HuH-7 (cell line): ENCODE data around the gene IPO9.
A peak's percentile ranks its signal among the peaks of the same experiment; 100 is the strongest.
"Not testable (repeated sequence)": the region's sequence is repeated elsewhere in the genome, so short reads cannot be mapped to it uniquely, and the experiment has no call there.

Source experiments
- DNase-seq: peaks from one replicate; pipeline ENCODE4 v3.0.0; 2011; ENCODE audit warnings: low spot score

Gene IPO9

DNA sequence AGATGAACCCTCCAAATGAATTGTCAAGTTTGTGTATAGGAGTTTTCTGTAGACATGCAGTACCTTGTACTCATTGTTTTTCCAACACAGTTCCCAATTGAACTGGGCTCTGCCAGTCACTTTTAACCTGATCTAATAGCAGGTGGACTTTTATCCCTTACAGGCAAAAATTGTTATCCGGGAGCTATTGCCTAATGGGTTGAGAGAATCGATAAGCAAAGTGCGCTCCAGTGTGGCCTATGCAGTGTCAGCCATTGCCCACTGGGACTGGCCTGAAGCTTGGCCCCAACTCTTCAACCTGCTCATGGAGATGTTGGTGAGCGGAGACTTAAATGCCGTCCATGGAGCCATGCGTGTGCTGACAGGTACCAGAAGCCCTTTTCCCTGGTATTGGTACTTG lies 19.3 kb downstream of the IPO9 start:
- DNase-seq, result no peak

- DNase-seq, result no peak
Measured at GRCh38 chr1:201849372-201850052, 20.6 kb downstream of the IPO9 start.

DNA sequence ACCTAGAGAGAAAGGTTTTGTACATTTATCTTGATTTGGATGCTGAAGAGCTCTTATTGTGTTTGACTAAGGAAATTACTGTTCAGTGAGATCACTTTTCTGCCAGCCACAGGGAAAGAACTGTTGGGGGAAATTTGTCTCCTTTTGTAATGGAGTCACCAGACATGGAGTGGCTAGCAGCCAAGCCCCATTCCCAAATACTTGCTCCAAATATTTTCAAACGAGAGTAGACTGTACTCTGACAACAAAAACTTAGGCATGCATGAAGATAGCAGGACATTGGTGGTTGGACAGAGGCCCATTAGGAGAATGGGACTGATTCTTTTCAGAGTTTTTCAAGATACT lies 21.1 kb downstream of the IPO9 start:
- no peak for DNase-seq

GRCh38 chr1:201851949-201852348 lies 23.0 kb downstream of the IPO9 start:
- no peak for DNase-seq

GRCh38 chr1:201856722-201857121 lies 27.8 kb downstream of the IPO9 start:
- not testable (repeated sequence) for DNase-seq

- no peak for DNase-seq
Measured at GRCh38 chr1:201859424-201859823, 30.5 kb downstream of the IPO9 start.

DNA sequence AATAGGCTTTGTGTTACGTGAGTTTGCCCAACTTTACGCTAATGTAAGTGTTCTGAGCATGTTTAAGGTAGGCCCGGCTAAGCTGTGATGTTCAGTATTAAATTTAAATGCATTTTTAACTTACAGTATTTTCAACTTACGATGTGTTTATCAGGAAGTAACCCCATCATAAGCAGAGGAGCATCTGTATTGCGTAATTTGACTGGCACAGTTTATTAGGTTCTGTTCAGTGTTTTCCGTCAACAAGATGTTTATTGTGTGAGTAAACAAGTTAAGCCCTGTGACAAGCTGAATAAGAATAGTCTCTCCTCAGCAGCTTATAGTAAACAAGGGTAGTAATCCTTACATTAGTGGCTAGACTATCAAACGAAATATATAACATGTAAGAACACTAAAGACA lies 32.5 kb downstream of the IPO9 start:
- no peak for DNase-seq

DNA sequence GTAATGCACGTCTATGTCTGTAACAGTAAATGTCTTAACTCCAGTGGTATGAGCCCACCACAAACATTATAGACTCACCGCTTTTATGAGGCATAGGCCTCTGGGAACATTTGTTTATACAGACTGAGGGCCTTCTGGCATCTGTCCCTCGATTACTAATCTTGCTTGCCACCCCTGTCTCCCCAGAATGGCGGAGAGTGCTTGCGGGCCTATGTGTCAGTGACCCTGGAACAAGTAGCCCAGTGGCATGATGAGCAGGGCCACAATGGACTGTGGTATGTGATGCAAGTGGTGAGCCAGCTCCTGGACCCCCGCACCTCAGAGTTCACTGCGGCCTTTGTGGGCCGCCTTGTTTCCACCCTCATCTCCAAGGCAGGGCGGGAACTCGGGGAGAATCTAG lies 41.4 kb downstream of the IPO9 start:
- DNase-seq, result no peak

DNA sequence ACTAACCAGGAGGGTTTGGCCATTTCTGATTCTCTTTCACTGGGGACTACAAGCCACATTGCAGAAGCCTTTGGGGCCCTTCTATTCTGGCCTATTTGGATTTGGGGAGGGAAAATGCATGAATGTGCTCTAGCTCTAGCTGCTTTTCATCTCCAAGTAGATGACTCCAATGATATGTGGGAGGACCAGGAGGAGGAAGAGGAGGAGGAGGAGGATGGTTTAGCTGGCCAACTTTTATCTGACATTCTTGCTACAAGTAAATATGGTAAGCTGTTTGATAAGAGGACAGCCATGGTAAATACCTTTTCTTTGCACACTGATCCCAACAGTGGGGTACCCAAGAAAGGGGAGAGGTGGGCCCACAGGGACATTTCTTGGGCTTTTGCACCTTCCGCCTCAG lies 45.7 kb downstream of the IPO9 start:
- no peak for DNase-seq

- no peak for DNase-seq
Measured at GRCh38 chr1:201876148-201876818, 47.3 kb downstream of the IPO9 start.

GRCh38 chr1:201877877-201878401 lies 49.0 kb downstream of the IPO9 start:
- peak; percentile 58 for DNase-seq

DNA sequence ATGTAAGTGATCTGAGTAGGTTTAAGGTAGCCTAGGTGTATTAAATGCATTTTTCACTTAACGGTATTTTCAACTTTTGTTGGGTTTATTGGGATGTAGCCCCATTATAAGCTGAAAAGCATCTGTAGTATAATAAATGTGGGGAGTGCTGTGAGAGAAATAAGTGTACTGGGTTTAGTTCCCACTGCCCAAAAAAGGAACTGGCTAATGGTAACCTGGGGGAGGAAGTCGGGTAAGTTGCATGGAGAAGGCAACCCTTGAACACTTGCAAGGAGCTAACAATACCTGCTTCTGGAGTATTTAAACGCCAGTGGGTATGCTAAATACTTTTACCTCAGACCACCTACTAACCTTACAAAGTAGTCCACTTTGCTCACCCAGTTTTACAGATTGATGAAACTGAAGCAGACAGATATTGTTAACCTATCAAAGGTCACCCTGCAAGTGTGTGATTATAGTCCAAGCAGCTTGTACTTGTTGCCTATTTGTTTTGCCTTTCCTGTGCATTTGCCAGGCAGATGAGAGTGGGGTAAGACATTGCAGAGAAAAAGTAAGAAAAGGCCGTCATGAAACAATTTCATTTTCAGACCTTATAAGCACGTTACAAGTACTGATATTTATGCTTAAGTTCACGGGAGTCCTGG lies 52.1 kb downstream of the IPO9 start:
- DNase-seq, result no peak

DNA sequence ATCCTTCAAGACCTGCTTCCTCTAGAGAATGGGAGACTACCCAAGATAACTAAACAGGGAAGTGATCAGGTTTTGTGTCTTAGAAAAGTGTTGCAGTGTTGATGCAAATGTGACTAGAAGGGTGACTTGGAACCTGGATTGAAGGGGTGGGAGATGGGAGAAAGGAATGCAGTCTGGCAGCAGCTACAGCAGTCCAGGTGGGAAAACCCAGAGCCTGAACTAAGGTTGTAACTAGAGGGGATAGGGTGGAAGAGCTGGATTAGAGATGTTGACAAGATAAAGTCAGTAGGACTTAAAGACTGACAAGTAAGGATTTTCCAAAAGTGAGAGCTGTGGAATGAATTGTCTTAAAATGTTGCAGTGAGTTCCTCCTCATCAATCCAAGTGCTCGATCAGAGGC lies 52.7 kb downstream of the IPO9 start:
- no peak for DNase-seq

- DNase-seq, result no peak
Measured at GRCh38 chr1:201882665-201883132, 53.7 kb downstream of the IPO9 start.

DNA sequence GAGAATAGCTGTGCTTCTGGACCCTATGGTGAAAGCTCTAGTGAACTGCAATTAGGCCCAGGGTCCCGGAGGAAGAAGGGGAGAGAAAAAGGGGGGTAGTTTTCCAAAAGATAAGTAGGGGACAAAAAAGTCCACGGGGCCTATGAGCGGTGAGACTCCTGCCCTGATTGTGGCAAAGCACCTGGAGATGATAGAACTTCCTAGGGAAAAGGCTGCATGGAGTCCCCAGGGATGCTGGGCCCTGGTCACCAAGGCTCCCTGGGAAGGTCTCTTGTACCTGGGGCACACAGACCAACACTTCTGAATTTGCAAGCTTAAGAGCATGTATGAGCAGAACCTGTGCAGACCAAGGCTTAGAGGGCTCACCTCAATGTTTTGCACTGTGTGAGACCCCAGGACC lies 54.3 kb downstream of the IPO9 start:
- DNase-seq, result no peak

GRCh38 chr1:201883786-201884185 lies 54.8 kb downstream of the IPO9 start:
- no peak for DNase-seq

DNA sequence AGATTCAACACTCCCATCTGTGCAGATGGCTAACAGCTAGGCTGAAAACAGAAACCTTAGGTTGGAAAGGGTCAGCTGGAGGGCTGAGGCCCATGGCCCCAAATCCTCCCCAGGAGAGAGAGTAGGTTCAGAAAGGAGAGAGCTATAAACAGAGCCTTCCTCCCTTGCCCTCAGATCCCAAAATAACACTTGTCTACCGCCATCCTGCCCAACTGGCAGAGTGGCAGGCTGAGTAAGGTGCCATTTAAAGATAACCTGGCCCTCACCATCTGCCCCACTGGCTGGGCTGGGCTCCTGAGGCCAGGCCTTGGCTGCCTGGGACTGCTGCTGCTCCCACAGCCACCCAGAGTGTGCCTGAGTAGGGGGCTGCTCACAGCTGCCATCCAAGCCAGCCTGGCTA lies 55.5 kb downstream of the IPO9 start:
- DNase-seq, result no peak

DNA sequence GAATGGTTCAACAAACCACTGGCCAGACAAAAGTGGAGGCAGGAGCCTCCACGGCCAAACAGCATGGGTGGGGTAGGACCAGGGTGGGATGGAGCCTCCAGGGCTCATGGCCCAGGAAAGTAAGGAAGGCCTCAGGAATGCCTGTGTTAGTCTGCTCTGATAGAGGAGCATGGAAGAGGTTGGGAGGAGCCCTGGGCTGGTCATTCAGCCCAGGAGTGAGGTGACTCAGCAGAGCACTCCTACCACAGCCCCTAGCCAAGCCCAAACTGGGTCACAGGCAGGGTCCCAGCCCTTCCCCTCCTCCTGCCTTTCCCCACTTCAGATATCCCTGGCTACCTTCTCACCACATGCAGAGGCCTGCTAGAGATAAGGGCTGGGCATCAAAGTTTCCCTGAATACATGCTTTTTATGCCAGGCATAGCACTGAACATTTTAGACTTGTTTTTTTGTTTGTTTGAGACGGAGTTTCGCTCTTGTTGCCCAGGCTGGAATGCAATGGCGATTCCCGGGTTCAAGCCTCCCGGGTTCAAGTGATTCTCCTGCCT lies 56.6 kb downstream of the IPO9 start:
- peak; percentile 51 for DNase-seq

GRCh38 chr1:201886103-201886885 lies 57.3 kb downstream of the IPO9 start:
- no peak for DNase-seq

GRCh38 chr1:201887116-201887866 lies 58.3 kb downstream of the IPO9 start:
- DNase-seq, result no peak
